Right lobe of liver (tissue), 6 donors: ENCODE measurements around the gene CD164. TPM values are rescaled to one million over a fixed set of nuclear protein-coding genes. Genes with fewer than 3 reads are reported as not detected.

ENCODE experiments used
- ATAC-seq, 4 donors: fragments of 200-7000 bp; cut with Tn5 transposase; one replicate each; pipeline ENCODE4 v1.9.1; 2020; ENCODE audit warnings: mild to moderate bottlenecking in 4 of 4, moderate library complexity in 4 of 4
- DNase-seq, 3 donors: peaks; one replicate each; pipeline ENCODE4 v3.0.0-alpha.2; 2020
- H3K27ac ChIP-seq, 3 donors: fragments of 200-600 bp; one replicate each; pipeline ENCODE4 v1.8.0; 2022
- H3K27me3 ChIP-seq, 2 donors: fragments of 200-600 bp; one replicate each; pipeline ENCODE4 v1.8.0; 2022
- H3K36me3 ChIP-seq, 4 donors: fragments of 200-600 bp; sonication (generic) in 1 of 4; one replicate each; pipeline versions ENCODE4 v1.5.1 to v1.8.0; 2017 to 2022; ENCODE audit warnings: control low read depth in 1 of 4
- H3K4me1 ChIP-seq, 4 donors: fragments of 200-600 bp; sonication (generic) in 1 of 4; one replicate each; pipeline versions ENCODE4 v1.5.1 to v1.8.0; 2017 to 2022; ENCODE audit warnings: control low read depth in 1 of 4
- H3K4me3 ChIP-seq, 3 donors: fragments of 200-600 bp; one replicate each; pipeline ENCODE4 v1.8.0; 2022
- H3K9me3 ChIP-seq, 4 donors: fragments of 200-600 bp; sonication (generic) in 1 of 4; one replicate each; pipeline versions ENCODE4 v1.5.1 to v1.8.0; 2017 to 2022; ENCODE audit warnings: control low read depth in 1 of 4
- CTCF ChIP-seq, 4 donors: fragments of 200-600 bp in 3 of 4; fragments of 450-650 bp in 1 of 4; IDR thresholded peaks; one replicate each; pipeline versions ENCODE4 v1.5.1 to v1.8.0; 2016 to 2022; ENCODE audit warnings: antibody characterized with exemption in 4 of 4, mild to moderate bottlenecking in 2 of 4
- POLR2A ChIP-seq: fragments of 450-650 bp; IDR thresholded peaks from one replicate; pipeline ENCODE4 v1.6.1; 2017; ENCODE audit warnings: antibody characterized with exemption, mild to moderate bottlenecking
- WGBS: methylation state at CpG from one replicate; pipeline ENCODE4 v1.1.6; 2018; ENCODE audit warnings: low coverage, low lambda C conversion rate; ENCODE audit not compliant: insufficient coverage; ENCODE audit errors: missing lambda C conversion rate; 5-methylcytosine and 5-hydroxymethylcytosine counted together
- intact Hi-C, 2 donors: fragments of 100-400 bp; cut with DNase I; formaldehyde crosslinking; loops; one replicate each; pipeline versions ENCODE4 v1.11.2 to v1.14.1; 2022
- total RNA-seq, 6 experiments: library from RNA; depleted of rRNA in 2 of 6; stranded (reverse); fragments of >200 nt in 2 of 6; fragmentation: NEBNext Ultra II Directional in 3 of 6; extraction: Animal tissue kit (Norgen Biotek cat#: 25700) in 3 of 6; gene quantifications; one replicate each; pipeline versions ENCODE4 v1.1.0 to v1.2.4, GENCODE V29; 2016 to 2023
- donor health status: DM: no; HTN: yes; CAD: no.
- donor health status: DM: no; HTN: no; CAD: no.
- donor health status: DM: no; HTN: no; CAD: no.
- donor health status: DM: no; HTN: yes; CAD: no.
- donor health status: DM: no; HTN: yes; CAD: no.

The CD164 gene
- total RNA-seq, 6 experiments from 2014 or later, result 113 to 173 (median 150) TPM

GRCh38 chr6:109320072-109320471 is 62.2 kb downstream of the CD164 start:
- H3K27me3 ChIP-seq, result no peaks in the 10 kb centered on the region
- no peak overlapping the region for H3K4me3 ChIP-seq
- 71% methylated on average over 2 of the region's 2 CpGs for WGBS
- intact Hi-C loops, result no loop called here
- H3K4me1 ChIP-seq, result peaks cover 0 to 30% (median 15%) of the 10 kb centered on the region in 4 donors
- no peaks in the 10 kb centered on the region for H3K9me3 ChIP-seq
- DNase-seq (no peak), ATAC-seq (no peak)
- H3K36me3 ChIP-seq, result no peaks in the 10 kb centered on the region
- TF ChIP-seq POLR2A (no peak), CTCF (IDR thresholded peaks at IDR 0.05) (no peak)
- no peak overlapping the region for H3K27ac ChIP-seq

GRCh38 chr6:109318328-109318876 is 63.9 kb downstream of the CD164 start:
- Histone ChIP-seq H3K4me3 (no peak overlapping the region), H3K4me1 (peaks cover 0 to 34% (median 15%) of the 10 kb centered on the region in 4 donors), H3K9me3 (no peaks in the 10 kb centered on the region), H3K27me3 (no peaks in the 10 kb centered on the region), H3K27ac (peak overlapping the region; percentile 61 to 78 (median 75)), H3K36me3 (no peaks in the 10 kb centered on the region)
- intact Hi-C loops, result no loop called here
- 20% methylated on average over 9 of the region's 11 CpGs for WGBS
- DNase-seq (peak; percentile 52 to 78 (median 69)), ATAC-seq (peak; percentile 72 to 86 (median 80))
- no peak for TF ChIP-seq POLR2A
- TF ChIP-seq CTCF (IDR thresholded peaks at IDR 0.05), result no peak

- no peaks in the 10 kb centered on the region for H3K27me3 ChIP-seq
- intact Hi-C loops, result no loop called here
- H3K36me3 ChIP-seq, result no peaks in the 10 kb centered on the region
- no peak overlapping the region for H3K4me3 ChIP-seq
- WGBS, result 48% methylated on average over 5 of the region's 5 CpGs
- H3K27ac ChIP-seq, result peak overlapping the region; percentile 61 to 78 (median 75)
- DNase-seq (no peak), ATAC-seq (peak; percentile 69 to 78 (median 72))
- TF ChIP-seq CTCF (IDR thresholded peaks at IDR 0.05) (no peak), POLR2A (no peak)
- peaks cover 0 to 35% (median 15%) of the 10 kb centered on the region in 4 donors for H3K4me1 ChIP-seq
- no peaks in the 10 kb centered on the region for H3K9me3 ChIP-seq
Measured at GRCh38 chr6:109316909-109317308, 65.4 kb downstream of the CD164 start.

Other genes starting within 250 kb of the CD164 start
- gene PPIL6, start 58.2 kb upstream of the CD164 start, total RNA-seq, result under 1 TPM in 4 of 6 experiments, not detected in 2; 0.12 to 0.42 (median 0.33) TPM
- gene SMPD2, start 58.3 kb upstream of the CD164 start, total RNA-seq, result 1 to 10 TPM; 3.2 to 7.7 (median 4.0) TPM
- gene MICAL1, start 73.3 kb upstream of the CD164 start, total RNA-seq, result 10 to 100 TPM in 2 of 6 experiments, 1 to 10 TPM in 4; 1.4 to 11.7 (median 5.2) TPM
- 1 to 10 TPM; 2.4 to 3.6 (median 2.7) TPM for gene ZBTB24, start 100.8 kb upstream of the CD164 start, total RNA-seq